Measurements from ENCODE around the gene GNPTG. TPM values are rescaled to one million over a fixed set of nuclear protein-coding genes. Genes with fewer than 3 reads are reported as not detected.

The GNPTG gene
- total and polyA plus RNA-seq, 2 of the 13 experiments (the other 11 are each of a cell fraction or from before 2014, with no cell fraction given) = 22.7 to 71.1 TPM

- H3K36me3 ChIP-seq (replicated peaks in 1 of 2; ENCODE audit: control insufficient read depth in 1 of 2, insufficient read depth in 2 of 2, low read length in 2 of 2) = peaks cover 49 to 86% of the 10 kb centered on the region in 2 experiments; a peak in 4 of 5 replicates
- CTCF ChIA-PET (ENCODE audit: low intra/inter-chr PET ratio, low total read pairs) = no interaction called here
- 97% methylated on average over 26 of the region's 33 CpGs for WGBS (ENCODE audit: low lambda C conversion rate)
- TF ChIP-seq, protein P1, sequence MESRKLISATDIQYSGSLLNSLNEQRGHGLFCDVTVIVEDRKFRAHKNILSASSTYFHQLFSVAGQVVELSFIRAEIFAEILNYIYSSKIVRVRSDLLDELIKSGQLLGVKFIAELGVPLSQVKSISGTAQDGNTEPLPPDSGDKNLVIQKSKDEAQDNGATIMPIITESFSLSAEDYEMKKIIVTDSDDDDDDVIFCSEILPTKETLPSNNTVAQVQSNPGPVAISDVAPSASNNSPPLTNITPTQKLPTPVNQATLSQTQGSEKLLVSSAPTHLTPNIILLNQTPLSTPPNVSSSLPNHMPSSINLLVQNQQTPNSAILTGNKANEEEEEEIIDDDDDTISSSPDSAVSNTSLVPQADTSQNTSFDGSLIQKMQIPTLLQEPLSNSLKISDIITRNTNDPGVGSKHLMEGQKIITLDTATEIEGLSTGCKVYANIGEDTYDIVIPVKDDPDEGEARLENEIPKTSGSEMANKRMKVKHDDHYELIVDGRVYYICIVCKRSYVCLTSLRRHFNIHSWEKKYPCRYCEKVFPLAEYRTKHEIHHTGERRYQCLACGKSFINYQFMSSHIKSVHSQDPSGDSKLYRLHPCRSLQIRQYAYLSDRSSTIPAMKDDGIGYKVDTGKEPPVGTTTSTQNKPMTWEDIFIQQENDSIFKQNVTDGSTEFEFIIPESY (CRISPR knock-in tag; IDR thresholded peaks at IDR 0.05) = peak; percentile 63; the same call in 1 of the 2 replicates
- TF ChIP-seq RBFOX2 (IDR thresholded peaks at IDR 0.05; ENCODE audit: low read depth, low read length) (peak; percentile 68), HNF4G (IDR thresholded peaks at IDR 0.05; ENCODE audit: borderline replicate concordance, low read depth, low read length) (no peak), HNF4G (CRISPR knock-in tag; IDR thresholded peaks at IDR 0.05; ENCODE audit: borderline replicate concordance, low read depth) (no peak), ZZZ3 (CRISPR knock-in tag; IDR thresholded peaks at IDR 0.05; ENCODE audit: borderline replicate concordance) (no peak), AGO2 (optimal IDR thresholded peaks at IDR 0.05; ENCODE audit: low read depth, low read length) (peak; percentile 88), NR2F2 (IDR thresholded peaks at IDR 0.05; ENCODE audit: borderline replicate concordance, low read depth) (no peak), HOXA3 (CRISPR knock-in tag; IDR thresholded peaks at IDR 0.05) (no peak)
- H3K4me2 ChIP-seq (ENCODE audit: low read depth, low read length) = no peak overlapping the region
- H2AFZ ChIP-seq (ENCODE audit: low read length) = no peak overlapping the region
- DNase-seq (ENCODE audit: low spot score) (no peak), ATAC-seq (no peak), FAIRE-seq (no peak)
- no TSS peak for BruUV-seq (replicated peaks)
- POLR2A ChIA-PET = no interaction called here
- H3K4me1 ChIP-seq (ENCODE audit: insufficient read depth, low read length) = no peaks in the 10 kb centered on the region
- peaks cover 15% of the 10 kb centered on the region; the same call in 1 of the 2 replicates for H4K20me1 ChIP-seq (ENCODE audit: insufficient read depth, low read length)
- H3K27me3 ChIP-seq (ENCODE audit: control insufficient read depth in 1 of 2, insufficient read depth in 2 of 2, low read length in 2 of 2) = no peaks in the 10 kb centered on the region
- intact Hi-C loops (cut with micrococcal nuclease; ENCODE audit: unreplicated experiment) = no loop called here
- no peak overlapping the region for H3K9ac ChIP-seq (ENCODE audit: insufficient read depth, low read depth, low read length)
- no peak overlapping the region for H3K4me3 ChIP-seq (replicated peaks in 1 of 3; ENCODE audit: insufficient read depth in 1 of 3, low read depth in 2 of 3, low read length in 3 of 3)
- peaks cover 22% of the 10 kb centered on the region for H3K79me2 ChIP-seq (ENCODE audit: insufficient read depth, low read length)
- no peaks in the 10 kb centered on the region for H3K9me3 ChIP-seq (ENCODE audit: low read length)
- in situ Hi-C loops (cut with HindIII; ENCODE audit: extremely low pct_ligation_motif_present, low pct_unique_long_range_greater_than_20kb) = no loop called here
- no peak overlapping the region for H3K27ac ChIP-seq (ENCODE audit: extremely low read length, insufficient read depth, low read length)
Observed at GRCh38 chr16:1319041-1319440, 32.7 kb upstream of the GNPTG start.
